Osteoblast (primary cell): ENCODE data around the gene KIF21B. TPM values are rescaled to one million over a fixed set of nuclear protein-coding genes. Genes with fewer than 3 reads are reported as not detected.

Source experiments
- DNase-seq: peaks from one replicate; pipeline ENCODE4 v3.0.0; 2011; ENCODE audit warnings: low spot score, mixed read lengths; ENCODE audit not compliant: insufficient read length; ENCODE audit errors: missing footprints
- H2AFZ ChIP-seq: 2 replicates; pipeline ENCODE4 v1.6.0; 2011; ENCODE audit warnings: mild to moderate bottlenecking, low read length
- H3K27ac ChIP-seq: 2 replicates; pipeline ENCODE4 v1.5.1; 2011; ENCODE audit warnings: mild to moderate bottlenecking, low read depth, low read length, moderate library complexity
- H3K27me3 ChIP-seq: 2 replicates; pipeline ENCODE4 v1.6.0; 2012; ENCODE audit warnings: mild to moderate bottlenecking, control low read depth, inconsistent platforms, low read length, moderate library complexity; ENCODE audit not compliant: insufficient read depth
- H3K36me3 ChIP-seq: 2 replicates; pipeline ENCODE4 v1.5.1; 2011; ENCODE audit warnings: mild to moderate bottlenecking, low read length, control low read depth, moderate library complexity; ENCODE audit not compliant: insufficient read depth
- H3K4me1 ChIP-seq: 2 replicates; pipeline ENCODE4 v1.5.1; 2011; ENCODE audit warnings: mild to moderate bottlenecking, low read length, control low read depth, moderate library complexity; ENCODE audit not compliant: insufficient read depth
- H3K4me2 ChIP-seq: 2 replicates; pipeline ENCODE4 v1.6.0; 2011; ENCODE audit warnings: mild to moderate bottlenecking, low read length; ENCODE audit not compliant: insufficient read depth
- H3K4me3 ChIP-seq: fragments of 200-600 bp; sonication (generic); 3 replicates; pipeline ENCODE4 v1.5.1; 2012; ENCODE audit warnings: mild to moderate bottlenecking, low read length, inconsistent platforms; ENCODE audit not compliant: insufficient read depth
- H3K79me2 ChIP-seq: 2 replicates; pipeline ENCODE4 v1.6.0; 2012; ENCODE audit warnings: mild to moderate bottlenecking, low read length, control low read depth, inconsistent platforms; ENCODE audit not compliant: insufficient read depth
- H3K9me3 ChIP-seq: 2 replicates; pipeline ENCODE4 v1.5.1; 2011; ENCODE audit warnings: low read depth, low read length, control low read depth
- H4K20me1 ChIP-seq: 2 replicates; pipeline ENCODE4 v1.6.0; 2012; ENCODE audit warnings: mild to moderate bottlenecking, low read length, control low read depth; ENCODE audit not compliant: insufficient read depth
- total RNA-seq: library from RNA; depleted of rRNA; stranded (reverse); fragments of >200 nt; gene quantifications from 2 replicates; pipeline ENCODE4 v1.2.3, GENCODE V29; 2012
- TF ChIP-seq, protein P1 (sequence below): IDR thresholded peaks from 2 replicates; pipeline ENCODE4 v1.5.1; 2011; ENCODE audit warnings: mild to moderate bottlenecking, low read depth, low read length, moderate library complexity; ENCODE audit errors: extremely low read depth

The KIF21B gene
- total RNA-seq, 1 donor = under 0.01 TPM

DNA sequence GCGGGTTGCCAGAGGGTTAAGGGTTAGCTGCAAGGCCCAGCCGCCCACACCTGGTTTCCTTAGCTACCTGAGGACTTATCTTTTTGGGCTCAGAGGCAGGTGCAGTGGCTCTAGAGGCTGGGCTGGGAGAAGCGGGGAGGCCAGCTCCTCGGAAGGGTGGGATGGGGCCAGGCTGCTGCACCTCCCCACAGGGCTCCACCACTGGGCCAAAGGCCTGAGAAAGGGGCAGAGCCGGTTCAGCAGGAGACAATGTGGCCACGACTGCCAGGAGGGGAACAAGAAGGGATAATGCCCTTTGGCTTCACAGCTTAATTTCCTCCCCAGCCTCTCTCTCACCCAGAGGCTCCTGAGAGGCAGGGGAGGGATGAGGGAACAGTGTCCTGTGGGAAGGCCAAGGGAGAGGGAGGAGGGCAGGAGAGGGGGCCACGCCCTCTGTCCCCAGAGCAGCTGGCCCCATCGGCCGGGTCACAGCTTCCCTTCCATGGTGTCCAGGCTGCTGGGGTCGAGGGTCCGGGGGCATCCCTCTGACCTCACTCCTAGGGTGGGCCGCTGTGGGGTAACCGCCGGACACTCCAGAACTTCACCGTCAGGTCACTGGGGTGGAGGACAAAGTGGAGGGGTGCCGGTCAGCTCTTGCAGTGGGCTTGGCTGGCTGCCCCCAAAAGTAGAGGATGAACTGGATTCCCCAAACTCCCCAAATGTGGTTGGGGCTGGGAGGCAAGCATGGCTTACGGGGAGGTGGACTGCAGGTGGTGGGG, 50.4 kb downstream of the KIF21B start:
- Histone ChIP-seq H3K9me3 (no peaks in the 10 kb centered on the region), H3K27me3 (peaks cover 3% of the 10 kb centered on the region), H2AFZ (no peak overlapping the region), H3K79me2 (no peaks in the 10 kb centered on the region), H3K4me3 (no peak overlapping the region), H3K4me2 (no peak overlapping the region), H3K36me3 (no peaks in the 10 kb centered on the region), H3K27ac (no peak overlapping the region), H4K20me1 (no peaks in the 10 kb centered on the region), H3K4me1 (no peaks in the 10 kb centered on the region)
- peak; percentile 75 for DNase-seq
- TF ChIP-seq, protein P1, sequence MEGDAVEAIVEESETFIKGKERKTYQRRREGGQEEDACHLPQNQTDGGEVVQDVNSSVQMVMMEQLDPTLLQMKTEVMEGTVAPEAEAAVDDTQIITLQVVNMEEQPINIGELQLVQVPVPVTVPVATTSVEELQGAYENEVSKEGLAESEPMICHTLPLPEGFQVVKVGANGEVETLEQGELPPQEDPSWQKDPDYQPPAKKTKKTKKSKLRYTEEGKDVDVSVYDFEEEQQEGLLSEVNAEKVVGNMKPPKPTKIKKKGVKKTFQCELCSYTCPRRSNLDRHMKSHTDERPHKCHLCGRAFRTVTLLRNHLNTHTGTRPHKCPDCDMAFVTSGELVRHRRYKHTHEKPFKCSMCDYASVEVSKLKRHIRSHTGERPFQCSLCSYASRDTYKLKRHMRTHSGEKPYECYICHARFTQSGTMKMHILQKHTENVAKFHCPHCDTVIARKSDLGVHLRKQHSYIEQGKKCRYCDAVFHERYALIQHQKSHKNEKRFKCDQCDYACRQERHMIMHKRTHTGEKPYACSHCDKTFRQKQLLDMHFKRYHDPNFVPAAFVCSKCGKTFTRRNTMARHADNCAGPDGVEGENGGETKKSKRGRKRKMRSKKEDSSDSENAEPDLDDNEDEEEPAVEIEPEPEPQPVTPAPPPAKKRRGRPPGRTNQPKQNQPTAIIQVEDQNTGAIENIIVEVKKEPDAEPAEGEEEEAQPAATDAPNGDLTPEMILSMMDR = no peak

- H3K4me2 ChIP-seq = no peak overlapping the region
- H3K4me1 ChIP-seq = no peaks in the 10 kb centered on the region
- H4K20me1 ChIP-seq = no peaks in the 10 kb centered on the region
- H2AFZ ChIP-seq = no peak overlapping the region
- H3K4me3 ChIP-seq = no peak overlapping the region
- no peaks in the 10 kb centered on the region for H3K36me3 ChIP-seq
- no peak overlapping the region for H3K27ac ChIP-seq
- peaks cover 3% of the 10 kb centered on the region for H3K27me3 ChIP-seq
- TF ChIP-seq, protein P1 = peak; percentile 59
- no peaks in the 10 kb centered on the region for H3K9me3 ChIP-seq
- H3K79me2 ChIP-seq = no peaks in the 10 kb centered on the region
- peak; percentile 98 for DNase-seq
Measured at GRCh38 chr1:200971955-200972711, 51.4 kb downstream of the KIF21B start.

DNA sequence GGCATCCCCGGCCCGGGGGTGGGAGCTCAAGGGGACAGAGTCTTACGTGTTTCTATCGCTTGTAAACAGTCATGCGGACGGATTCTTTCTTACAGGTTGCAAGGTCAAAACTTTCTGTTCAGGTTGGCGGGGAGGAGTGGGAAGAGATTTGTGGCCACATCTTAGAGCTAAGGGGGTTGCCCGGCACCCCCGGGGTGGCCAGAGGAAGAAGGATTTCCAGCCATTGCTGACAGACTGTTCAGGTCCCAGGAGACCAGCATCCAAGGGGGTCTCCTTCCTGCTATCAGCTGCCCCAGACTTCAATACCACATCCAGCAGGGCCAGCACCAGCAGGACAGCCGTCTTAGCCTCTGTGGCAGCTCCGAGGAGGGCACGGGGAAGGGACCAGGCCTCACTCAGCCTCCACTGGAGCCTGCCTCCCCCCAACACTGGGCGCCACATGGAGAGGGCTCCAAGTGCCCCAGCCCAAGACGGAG, 52.0 kb downstream of the KIF21B start:
- peaks cover 3% of the 10 kb centered on the region for H3K27me3 ChIP-seq
- no peak overlapping the region for H3K4me3 ChIP-seq
- TF ChIP-seq, protein P1 = no peak
- H2AFZ ChIP-seq = no peak overlapping the region
- no peaks in the 10 kb centered on the region for H3K36me3 ChIP-seq
- H3K4me1 ChIP-seq = no peaks in the 10 kb centered on the region
- no peaks in the 10 kb centered on the region for H3K9me3 ChIP-seq
- no peaks in the 10 kb centered on the region for H4K20me1 ChIP-seq
- no peaks in the 10 kb centered on the region for H3K79me2 ChIP-seq
- H3K4me2 ChIP-seq = no peak overlapping the region
- peak; percentile 57 for DNase-seq
- H3K27ac ChIP-seq = no peak overlapping the region
